SJCRH30 (cell line): ENCODE measurements around the gene RNF222. TPM values are rescaled to one million over a fixed set of nuclear protein-coding genes. Genes with fewer than 3 reads are reported as not detected.
"Not testable (repeated sequence)": the region's sequence is repeated elsewhere in the genome, so short reads cannot be mapped to it uniquely, and the experiment has no call there.

ENCODE experiments used
- DNase-seq, 2 experiments: peaks; one replicate each; pipeline ENCODE4 v3.0.0-alpha.2; 2015 to 2020
- H3K27ac ChIP-seq: fragments of 250-450 bp; sonication (Bioruptor Pico); 2 replicates; pipeline ENCODE4 v1.5.1; 2020; ENCODE audit warnings: mild to moderate bottlenecking, moderate library complexity
- H3K27me3 ChIP-seq: fragments of 250-450 bp; sonication (Bioruptor Pico); 2 replicates; pipeline ENCODE4 v1.5.1; 2020; ENCODE audit warnings: mild to moderate bottlenecking, moderate library complexity
- H3K36me3 ChIP-seq: fragments of 250-450 bp; sonication (Bioruptor Pico); 2 replicates; pipeline ENCODE4 v1.5.1; 2020; ENCODE audit warnings: mild to moderate bottlenecking, moderate library complexity
- H3K4me1 ChIP-seq: fragments of 250-450 bp; sonication (Bioruptor Pico); 2 replicates; pipeline ENCODE4 v1.5.1; 2020; ENCODE audit warnings: mild to moderate bottlenecking, moderate library complexity
- H3K4me3 ChIP-seq: fragments of 250-450 bp; sonication (Bioruptor Pico); 2 replicates; pipeline ENCODE4 v1.5.1; 2020; ENCODE audit warnings: mild to moderate bottlenecking, moderate library complexity
- H3K9me3 ChIP-seq: fragments of 250-450 bp; sonication (Bioruptor Pico); replicated peaks from 2 replicates; pipeline ENCODE4 v1.5.1; 2020; ENCODE audit warnings: mild to moderate bottlenecking, moderate library complexity
- total RNA-seq: library from RNA; depleted of rRNA; stranded (reverse); fragments of >200 nt; shearing (Covaris generic); gene quantifications from 2 replicates; pipeline ENCODE4 v1.2.3, GENCODE V29; 2014

The RNF222 gene
- total RNA-seq, 1 experiment from 2014 or later, result not detected

DNA sequence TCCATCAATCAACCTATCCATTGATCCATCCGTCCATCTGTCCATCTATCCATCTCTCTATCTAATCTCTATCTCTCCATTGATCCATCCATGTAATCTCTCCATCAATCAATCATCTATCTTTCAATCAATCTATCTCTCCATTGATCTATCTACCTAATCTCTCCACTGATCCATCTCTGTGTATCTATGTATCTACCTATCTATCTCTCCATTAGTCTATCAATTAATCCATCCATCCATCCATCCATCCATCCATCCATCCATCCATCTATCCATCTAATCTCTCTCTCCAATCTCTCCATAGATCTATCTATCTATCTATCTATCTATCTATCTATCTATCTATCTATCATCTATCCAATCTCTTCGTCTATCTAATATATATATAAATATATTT is 3.5 kb upstream of the RNF222 start:
- no peak overlapping the region for H3K4me3 ChIP-seq
- no peaks in the 10 kb centered on the region for H3K27me3 ChIP-seq
- DNase-seq, result no peak
- H3K9me3 ChIP-seq, result no peaks in the 10 kb centered on the region
- no peaks in the 10 kb centered on the region for H3K36me3 ChIP-seq
- H3K4me1 ChIP-seq, result peaks cover 5% of the 10 kb centered on the region; the same call in 1 of the 2 replicates
- H3K27ac ChIP-seq, result no peak overlapping the region

DNA sequence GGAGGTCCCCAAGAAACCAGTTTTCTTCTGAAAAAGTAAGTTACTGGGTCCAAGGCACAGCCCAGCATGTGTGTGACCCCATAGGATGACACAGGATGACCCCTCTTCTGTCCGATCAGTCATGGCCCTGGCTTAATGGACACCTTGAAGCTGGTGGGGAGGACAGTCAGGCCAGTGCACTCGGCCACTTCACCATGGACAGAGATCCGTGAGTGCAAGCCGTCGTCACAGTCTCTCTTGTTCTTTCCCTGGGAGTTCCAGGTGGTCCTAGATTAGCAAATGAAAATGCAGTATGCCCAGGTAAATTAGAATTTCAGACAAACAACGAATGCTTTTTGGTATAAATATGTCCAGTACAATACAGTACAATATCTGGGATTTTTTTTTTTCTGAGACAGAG is 1.4 kb upstream of the RNF222 start:
- Histone ChIP-seq H3K27ac (no peak overlapping the region), H3K4me1 (no peaks in the 10 kb centered on the region; the same call in 1 of the 2 replicates), H3K9me3 (no peaks in the 10 kb centered on the region), H3K4me3 (no peak overlapping the region), H3K36me3 (no peaks in the 10 kb centered on the region), H3K27me3 (no peaks in the 10 kb centered on the region)
- no peak for DNase-seq

DNA sequence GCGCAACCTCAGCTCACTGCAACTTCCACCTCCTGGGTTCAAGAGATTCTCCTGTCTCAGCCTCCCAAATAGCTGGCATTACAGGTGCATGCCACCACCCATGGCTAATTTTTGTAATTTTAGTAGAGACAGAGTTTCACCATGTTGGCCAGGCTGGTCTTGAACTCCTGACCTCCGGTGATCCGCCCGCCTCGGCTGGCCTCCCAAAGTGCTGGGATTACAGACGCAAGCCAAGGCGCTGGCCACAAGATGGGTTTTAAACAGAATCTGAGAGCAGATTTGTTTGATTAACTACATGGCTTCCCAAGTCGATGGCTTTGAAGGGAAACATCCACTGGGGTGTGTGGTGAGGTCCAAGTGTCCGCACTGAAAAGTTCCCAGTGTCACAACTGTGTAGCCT is 3.1 kb downstream of the RNF222 start:
- not testable (repeated sequence) for H3K36me3 ChIP-seq, DNase-seq, H3K27ac ChIP-seq, H3K4me1 ChIP-seq, H3K9me3 ChIP-seq, H3K4me3 ChIP-seq, H3K27me3 ChIP-seq

DNA sequence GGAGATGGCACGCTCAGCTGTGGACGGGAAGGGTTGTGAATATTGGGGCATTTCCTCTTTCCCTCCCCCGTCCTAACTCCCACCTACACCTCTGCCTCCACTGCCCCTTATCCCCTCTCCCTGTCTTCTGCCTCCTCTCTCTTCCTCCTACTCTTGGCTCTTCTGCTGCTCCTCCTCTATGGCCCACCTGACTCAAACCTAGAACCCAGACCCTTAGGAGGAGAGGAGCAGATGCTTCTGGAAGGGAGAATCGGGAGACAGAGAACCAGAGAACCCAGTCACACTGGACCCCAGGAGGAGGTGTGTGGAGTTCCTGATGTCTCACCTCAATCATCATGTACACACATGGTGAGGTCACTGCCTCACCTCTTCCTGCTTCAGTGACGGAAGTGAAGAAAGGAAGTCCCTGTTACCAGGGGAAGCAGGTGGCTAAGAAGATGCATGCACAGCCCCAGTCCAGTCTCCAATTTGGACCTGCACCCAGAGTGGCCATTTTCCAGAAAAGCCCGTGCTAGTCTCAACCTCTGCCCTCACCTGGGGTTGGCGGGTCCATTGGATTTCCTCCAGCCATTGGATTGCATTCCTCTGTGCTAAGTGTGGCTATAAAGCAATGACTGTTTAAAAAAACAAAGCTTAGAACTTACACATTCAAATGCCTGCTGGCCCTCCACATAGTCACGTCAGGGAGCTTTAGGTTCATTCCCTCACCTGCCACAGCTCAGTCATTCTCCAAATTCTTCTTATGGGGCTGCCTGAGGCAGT is 4.0 kb downstream of the RNF222 start:
- H3K27ac ChIP-seq, result no peak overlapping the region
- H3K4me3 ChIP-seq, result no peak overlapping the region
- no peaks in the 10 kb centered on the region for H3K9me3 ChIP-seq
- no peak for DNase-seq
- no peaks in the 10 kb centered on the region for H3K27me3 ChIP-seq
- peaks cover 4% of the 10 kb centered on the region for H3K4me1 ChIP-seq
- no peaks in the 10 kb centered on the region for H3K36me3 ChIP-seq

DNA sequence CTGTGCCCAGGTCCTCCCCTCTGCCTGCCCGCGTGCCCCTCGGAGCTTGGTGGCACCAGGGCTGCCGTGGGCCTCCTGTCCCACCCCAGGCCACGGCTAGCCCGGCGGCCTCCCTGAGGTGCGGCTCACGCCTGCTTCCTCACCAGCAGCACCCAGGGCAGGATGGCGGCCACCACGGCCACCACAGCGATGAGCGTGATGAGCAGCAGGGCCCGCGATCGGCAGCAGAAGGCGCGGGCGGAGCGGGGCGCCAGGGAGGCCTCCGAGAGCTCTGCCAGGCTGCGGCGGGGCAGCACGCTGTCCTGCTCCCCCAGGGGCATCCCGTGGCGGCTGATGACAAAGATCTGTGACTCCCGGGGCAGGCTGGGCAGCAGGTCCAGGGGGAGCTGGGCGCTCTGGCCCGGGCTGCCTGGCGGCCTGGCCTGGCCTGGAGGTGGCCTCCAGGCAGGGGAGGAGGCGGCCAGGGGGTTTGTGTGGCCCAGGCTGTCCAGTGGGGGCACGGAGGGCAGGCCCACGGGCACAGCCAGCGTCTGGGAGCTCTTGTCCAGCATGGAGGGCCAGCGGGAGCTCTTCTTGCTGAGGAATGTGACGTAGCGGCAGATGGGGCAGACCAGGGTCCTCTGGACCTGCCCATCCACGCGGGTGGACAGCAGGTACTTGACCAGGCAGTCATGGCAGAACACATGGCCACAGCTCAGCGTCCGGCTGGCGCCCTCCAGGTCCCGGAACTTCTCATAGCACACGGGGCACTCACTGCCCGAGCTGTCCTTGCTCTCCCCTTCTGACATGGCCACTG is 4.8 kb downstream of the RNF222 start:
- Histone ChIP-seq H3K4me3 (no peak overlapping the region), H3K9me3 (no peaks in the 10 kb centered on the region), H3K36me3 (no peaks in the 10 kb centered on the region), H3K27ac (no peak overlapping the region), H3K4me1 (peaks cover 4% of the 10 kb centered on the region), H3K27me3 (no peaks in the 10 kb centered on the region)
- no peak for DNase-seq

DNA sequence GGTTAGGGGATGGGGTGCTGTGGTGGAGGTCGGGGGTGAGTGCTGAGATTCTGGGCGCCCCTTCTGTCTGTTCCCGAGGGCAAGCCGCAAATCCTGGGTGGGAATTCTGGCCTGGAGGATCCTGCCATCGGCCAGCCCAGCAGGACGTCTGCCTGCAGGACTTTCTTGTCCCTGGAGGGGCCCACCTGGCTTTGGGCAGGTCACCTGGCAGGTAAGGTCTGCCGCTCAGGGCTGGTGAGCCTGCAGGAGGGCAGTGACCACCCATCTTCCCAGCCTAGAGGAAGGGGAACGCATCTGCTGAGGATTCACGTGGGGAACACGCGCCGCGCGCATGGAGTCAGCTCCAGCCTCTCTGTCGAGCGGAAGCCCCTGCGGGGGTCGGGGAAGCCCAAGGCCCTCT is 5.4 kb downstream of the RNF222 start:
- Histone ChIP-seq H3K4me3 (no peak overlapping the region), H3K27me3 (no peaks in the 10 kb centered on the region), H3K27ac (no peak overlapping the region), H3K36me3 (no peaks in the 10 kb centered on the region), H3K4me1 (peaks cover 4% of the 10 kb centered on the region), H3K9me3 (no peaks in the 10 kb centered on the region)
- no peak for DNase-seq

DNA sequence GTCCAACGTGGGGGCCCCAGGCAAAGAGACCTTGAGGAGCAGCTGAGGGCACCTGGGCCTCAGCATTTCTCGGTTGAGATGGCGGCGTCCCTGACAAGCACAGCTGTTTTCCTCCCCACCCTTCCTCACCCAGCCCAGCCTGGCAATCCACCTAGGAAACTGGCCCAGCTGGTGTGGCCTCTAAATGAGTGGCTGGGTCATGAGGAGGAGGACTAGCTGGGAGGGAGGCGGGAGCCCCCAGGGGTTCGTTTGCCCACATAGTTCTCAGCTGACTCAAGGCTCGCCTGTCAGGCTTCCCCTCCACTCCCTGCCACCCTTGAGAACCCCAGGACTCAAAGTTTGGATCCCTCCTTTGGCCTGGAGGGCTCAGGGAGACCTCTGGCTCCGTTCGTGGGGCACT is 5.9 kb downstream of the RNF222 start:
- Histone ChIP-seq H3K4me1 (peaks cover 4% of the 10 kb centered on the region), H3K9me3 (no peaks in the 10 kb centered on the region), H3K27ac (no peak overlapping the region), H3K4me3 (no peak overlapping the region), H3K36me3 (no peaks in the 10 kb centered on the region), H3K27me3 (no peaks in the 10 kb centered on the region)
- DNase-seq, result peak; percentile 32 to 38

DNA sequence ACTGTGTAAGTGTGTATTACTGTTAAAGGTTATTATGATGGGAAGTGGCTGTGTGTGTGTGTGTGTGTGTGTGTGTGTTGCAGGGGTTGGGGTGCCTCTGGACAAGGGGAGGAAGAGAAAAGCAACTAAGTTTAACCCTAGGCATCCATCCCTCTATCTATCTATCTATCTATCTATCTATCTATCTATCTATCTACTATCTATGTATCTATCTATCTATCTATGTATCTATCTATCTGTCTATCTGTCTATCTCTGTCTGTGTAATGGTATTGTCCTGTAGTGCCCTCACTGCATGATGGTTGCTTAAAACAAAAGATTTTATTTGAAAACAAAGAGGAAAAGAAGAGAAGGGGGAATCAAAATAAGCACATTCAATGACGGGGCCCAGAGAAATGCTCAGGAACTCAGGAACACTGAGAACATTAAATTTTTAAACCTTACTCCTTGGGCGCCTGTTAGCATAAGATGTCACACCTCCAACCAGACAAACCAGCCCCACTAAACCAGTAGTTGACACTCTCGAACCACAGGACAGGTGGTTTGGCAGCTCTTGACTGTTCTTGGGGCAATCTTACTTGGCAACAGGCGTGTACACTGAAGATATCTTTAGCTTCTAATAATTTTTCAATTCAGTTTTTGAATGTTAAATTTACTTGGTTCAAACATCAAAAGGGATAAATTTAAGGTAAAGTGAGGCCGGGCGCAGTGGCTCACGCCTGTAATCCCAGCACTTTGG is 9.5 kb downstream of the RNF222 start:
- no peak for DNase-seq
- Histone ChIP-seq H3K4me1 (peaks cover 4% of the 10 kb centered on the region), H3K27ac (no peak overlapping the region), H3K36me3 (no peaks in the 10 kb centered on the region), H3K27me3 (no peaks in the 10 kb centered on the region), H3K9me3 (no peaks in the 10 kb centered on the region), H3K4me3 (no peak overlapping the region)

DNA sequence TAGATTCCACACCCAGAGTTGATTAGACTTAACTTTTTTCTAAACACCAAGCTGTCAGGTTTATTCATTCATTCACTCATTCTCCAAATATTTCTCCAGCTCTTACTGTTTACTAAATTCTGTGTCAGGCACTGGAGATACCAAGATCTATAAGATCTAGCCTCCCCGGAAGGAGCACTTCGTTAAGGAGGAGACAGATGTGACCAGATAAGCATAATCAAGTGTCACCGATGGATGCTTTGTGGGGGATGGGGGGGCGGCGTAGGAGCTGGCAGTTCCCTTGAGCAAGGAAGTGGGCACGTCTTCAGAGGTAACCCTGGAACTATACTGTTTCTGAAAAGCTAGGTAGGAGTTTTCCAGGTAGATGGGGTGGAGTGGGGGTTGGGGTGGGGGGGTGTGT is 10.8 kb downstream of the RNF222 start:
- DNase-seq, result no peak
- no peaks in the 10 kb centered on the region for H3K9me3 ChIP-seq
- H3K27me3 ChIP-seq, result no peaks in the 10 kb centered on the region
- H3K4me3 ChIP-seq, result no peak overlapping the region
- no peak overlapping the region for H3K27ac ChIP-seq
- peaks cover 3% of the 10 kb centered on the region for H3K4me1 ChIP-seq
- peaks cover 7% of the 10 kb centered on the region for H3K36me3 ChIP-seq

DNA sequence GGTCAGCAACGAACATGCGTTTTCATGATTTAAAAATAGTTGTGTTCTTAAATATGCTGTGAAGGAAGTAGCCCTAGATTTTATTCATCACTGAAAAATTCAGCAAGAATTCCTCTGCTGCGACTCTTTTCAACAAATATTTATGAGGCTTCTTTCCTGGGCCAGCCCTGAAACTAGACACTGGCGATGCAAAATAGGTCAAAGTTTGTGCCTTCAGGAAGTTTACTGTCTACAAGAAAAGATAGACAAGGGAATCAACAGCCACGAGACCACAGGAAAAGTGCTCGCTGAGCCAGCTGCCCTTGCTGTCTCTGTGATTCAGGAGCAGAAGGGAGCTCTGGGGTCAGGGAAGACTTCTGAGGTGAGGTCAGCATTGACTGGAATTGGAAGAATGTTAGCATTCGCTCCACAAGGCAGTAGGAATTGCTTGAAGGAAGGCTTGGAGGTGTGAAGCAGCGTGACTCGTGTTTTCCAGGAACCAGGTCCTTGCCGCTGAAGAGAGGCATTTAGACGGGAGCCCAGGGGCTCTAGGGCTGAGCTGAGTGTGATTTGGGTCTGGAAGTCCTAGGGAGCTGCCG is 12.7 kb downstream of the RNF222 start:
- no peaks in the 10 kb centered on the region for H3K27me3 ChIP-seq
- no peak overlapping the region for H3K27ac ChIP-seq
- no peak overlapping the region for H3K4me3 ChIP-seq
- DNase-seq, result peak in 1 of 2 experiments; percentile 16
- no peaks in the 10 kb centered on the region for H3K4me1 ChIP-seq
- peaks cover 27% of the 10 kb centered on the region for H3K36me3 ChIP-seq
- no peaks in the 10 kb centered on the region for H3K9me3 ChIP-seq

DNA sequence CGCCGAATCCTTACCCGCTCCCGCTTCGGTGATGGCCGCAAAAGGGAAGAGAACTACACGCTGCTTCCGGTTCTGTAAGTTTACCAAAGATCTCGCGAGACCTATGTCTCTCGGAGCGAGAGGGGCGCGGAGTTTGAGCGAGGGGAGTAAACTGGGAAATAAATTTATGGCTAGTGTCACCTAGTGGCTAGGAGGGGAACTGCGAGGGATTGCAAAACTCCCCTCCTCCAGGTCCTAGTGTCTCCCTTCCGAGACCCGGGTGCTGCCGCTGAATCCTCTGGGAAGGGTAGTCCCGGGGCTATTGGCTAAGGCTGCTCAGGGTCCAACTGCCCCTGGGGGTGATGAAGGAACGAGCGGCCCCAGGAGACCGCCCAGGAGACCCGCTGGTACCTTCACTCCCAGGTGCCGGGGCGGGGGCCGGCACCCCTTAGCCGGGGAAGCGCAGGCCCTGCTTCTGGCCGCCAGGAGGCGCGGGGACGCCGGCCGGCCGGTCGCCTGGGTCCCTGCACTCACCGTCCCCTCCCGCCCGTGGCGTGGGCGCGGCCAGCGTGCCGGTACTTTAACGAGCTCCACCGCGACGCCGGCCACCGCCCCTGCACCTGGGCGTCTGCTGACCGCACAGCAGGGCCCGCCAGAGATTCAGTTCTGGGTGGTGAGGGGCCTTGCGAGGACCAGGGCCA is 14.3 kb downstream of the RNF222 start, which contains the start of gene RPL26:
RPL26 (minus strand) TSS at position 51 of the 680 bp plus-strand sequence. CDS start 883 bp downstream, outside the sequence.
- no peaks in the 10 kb centered on the region for H3K9me3 ChIP-seq
- peak; percentile 94 to 97 for DNase-seq
- H3K27me3 ChIP-seq, result no peaks in the 10 kb centered on the region
- peak within 1 kb of the TSS; percentile 80 for H3K27ac ChIP-seq
- H3K36me3 ChIP-seq, result peaks cover 43% of the 10 kb centered on the region
- peak within 1 kb of the TSS; percentile 74 for H3K4me3 ChIP-seq
- H3K4me1 ChIP-seq, result no peaks in the 10 kb centered on the region

DNA sequence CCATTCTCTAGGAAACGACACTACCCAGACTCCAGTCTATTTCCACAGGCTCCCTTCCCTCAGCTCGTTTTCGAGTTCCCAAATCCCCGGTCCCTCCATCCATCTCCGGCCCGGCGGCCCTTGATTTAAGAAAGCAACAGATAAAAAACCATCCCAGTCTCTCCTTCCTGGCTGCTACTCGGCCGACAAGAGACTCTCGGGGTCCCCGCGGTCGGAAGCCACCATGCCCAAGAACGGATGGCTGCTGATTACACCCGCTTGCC is 14.8 kb downstream of the RNF222 start:
- no peak for DNase-seq
- Histone ChIP-seq H3K36me3 (peaks cover 47% of the 10 kb centered on the region), H3K9me3 (no peaks in the 10 kb centered on the region), H3K27me3 (no peaks in the 10 kb centered on the region), H3K4me3 (peak overlapping the region; percentile 74), H3K27ac (peak overlapping the region; percentile 80), H3K4me1 (no peaks in the 10 kb centered on the region)

DNA sequence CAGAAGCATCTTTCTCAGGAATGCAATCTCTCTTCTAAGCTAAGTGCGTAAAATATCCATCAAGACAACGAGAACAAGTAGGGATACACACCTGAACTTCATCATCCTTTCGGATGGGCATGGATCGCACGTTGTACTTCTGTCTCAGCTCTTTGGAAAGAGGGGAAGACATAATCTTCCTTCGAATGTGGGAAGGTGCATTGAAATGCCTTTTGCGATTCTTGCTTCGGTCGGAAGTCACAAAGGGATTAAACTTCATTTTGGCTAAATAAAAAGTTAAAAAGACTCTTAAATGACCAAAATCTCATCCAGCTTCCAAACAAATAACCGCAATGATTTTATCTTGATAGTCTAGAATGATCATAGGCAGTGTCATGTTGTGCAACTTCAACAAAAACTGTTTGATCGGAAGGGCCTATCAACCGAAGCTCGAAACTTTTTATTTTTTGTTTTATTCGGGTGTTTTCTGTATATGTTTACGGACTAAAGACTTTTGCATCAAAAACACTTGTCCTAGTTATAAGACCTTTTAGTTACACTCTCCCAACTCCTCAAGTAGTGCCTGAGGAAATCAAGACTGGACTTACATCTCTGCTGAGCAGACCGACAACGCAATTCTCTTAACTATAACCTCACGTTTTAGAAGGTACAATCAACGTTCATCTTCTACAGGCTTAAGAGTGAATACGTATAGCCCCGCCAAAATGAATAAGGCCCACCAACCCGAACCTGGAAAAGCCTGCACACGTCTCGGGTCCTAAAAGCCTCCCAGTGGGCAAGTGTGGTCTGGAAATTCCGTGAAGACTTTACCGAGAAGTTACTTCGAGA is 15.4 kb downstream of the RNF222 start:
- DNase-seq, result no peak

DNA sequence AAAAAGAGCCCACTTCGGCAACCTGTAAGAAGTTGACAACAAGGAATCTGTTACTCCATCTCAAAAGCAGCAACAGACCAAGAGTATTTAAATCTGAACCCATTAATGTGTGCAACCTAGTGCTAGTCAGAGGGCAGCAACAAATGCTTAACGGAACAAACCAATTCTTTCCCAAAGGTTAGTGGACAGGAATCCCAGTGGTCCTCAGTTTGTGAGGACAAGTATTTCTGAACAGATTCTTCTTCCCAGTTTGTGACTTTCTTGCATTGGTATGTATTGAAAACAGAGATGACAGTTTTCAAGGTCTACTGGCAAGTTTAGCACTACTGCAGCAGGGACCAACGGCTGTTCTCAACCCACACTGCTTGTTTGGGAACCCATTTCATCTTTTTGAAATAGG is 17.6 kb downstream of the RNF222 start:
- Histone ChIP-seq H3K27ac (no peak overlapping the region), H3K4me3 (no peak overlapping the region), H3K27me3 (0 out of 2 replicates have a peak, but pooled peaks cover 2% of the 10 kb centered on the region), H3K9me3 (no peaks in the 10 kb centered on the region), H3K4me1 (peaks cover 5% of the 10 kb centered on the region; the same call in 1 of the 2 replicates), H3K36me3 (peaks cover 65% of the 10 kb centered on the region)
- no peak for DNase-seq

More for the DNA sequence above, 15.4 kb downstream of the RNF222 start:
- Histone ChIP-seq H3K4me3 (peak overlapping the region; percentile 74), H3K27me3 (no peaks in the 10 kb centered on the region), H3K9me3 (no peaks in the 10 kb centered on the region), H3K36me3 (peaks cover 53% of the 10 kb centered on the region), H3K4me1 (no peaks in the 10 kb centered on the region), H3K27ac (peak overlapping the region; percentile 80)
